ENCODE measurements around the gene WNT3A.
"Not testable (repeated sequence)": the region's sequence is repeated elsewhere in the genome, so short reads cannot be mapped to it uniquely, and the experiment has no call there.

- TF ChIP-seq CTCF (conservative IDR thresholded peaks at IDR 0.05; ENCODE audit: low read depth, low read length); EZH2phosphoT487 (IDR thresholded peaks at IDR 0.05; ENCODE audit: borderline replicate concordance, low read length): not testable (repeated sequence)
These were observed 35.0 kb upstream of the WNT3A start for GRCh38 chr1:227971643-227972282.

Measured in PC-3 (cell line).